HG02885 (cell line): ENCODE results near the gene KCNQ5.
"Not testable (repeated sequence)": the region's sequence is repeated elsewhere in the genome, so short reads cannot be mapped to it uniquely, and the experiment has no call there.

Source experiments
- ATAC-seq: cut with Tn5 transposase; IDR thresholded peaks from one replicate; pipeline ENCODE4 v1.9.1; 2021; ENCODE audit warnings: mild to moderate bottlenecking; ENCODE audit not compliant: unreplicated experiment, poor library complexity

KCNQ5 gene

GRCh38 chr6:72873433-72873832 is 251.6 kb downstream of the KCNQ5 start:
- ATAC-seq, result no peak

GRCh38 chr6:72876256-72876655 is 254.4 kb downstream of the KCNQ5 start:
- no peak for ATAC-seq

DNA sequence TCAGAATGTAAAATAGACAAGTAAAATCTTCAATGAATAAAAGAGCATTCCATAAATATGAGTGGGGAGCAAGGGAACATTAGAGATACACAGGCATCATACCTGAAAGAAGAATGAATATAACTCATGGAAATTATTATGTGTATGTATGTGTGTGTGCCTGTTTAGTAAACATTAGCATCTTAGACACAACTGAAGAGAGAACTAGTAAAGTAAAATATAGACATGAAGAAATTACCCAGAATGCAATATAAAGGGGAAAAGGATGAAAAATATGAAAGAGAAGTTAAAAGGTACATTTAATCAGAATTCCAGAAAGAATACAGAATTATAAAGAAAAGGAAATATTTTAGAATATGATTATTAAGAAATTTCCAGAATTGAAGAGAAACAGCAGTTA is 264.3 kb downstream of the KCNQ5 start:
- no peak for ATAC-seq

GRCh38 chr6:72890233-72890632 is 268.4 kb downstream of the KCNQ5 start:
- no peak for ATAC-seq

DNA sequence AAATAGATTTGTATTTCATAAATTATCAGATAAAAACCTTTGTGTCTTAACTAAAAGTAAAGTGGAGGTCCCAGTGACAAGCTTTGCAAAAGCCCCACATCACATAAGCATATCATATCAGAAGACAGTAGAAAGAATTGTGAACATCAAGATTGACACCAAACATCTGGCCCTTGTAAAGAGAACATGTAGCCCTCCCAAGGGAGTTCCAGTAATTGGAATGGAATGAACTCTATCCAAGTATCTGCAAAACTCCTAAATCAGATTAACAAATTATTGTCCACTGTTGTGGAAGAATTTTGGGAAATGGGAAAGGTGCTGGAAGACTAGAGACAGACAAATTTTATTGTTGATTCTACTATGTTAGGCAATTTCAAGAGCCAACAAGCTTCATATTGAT is 268.8 kb downstream of the KCNQ5 start:
- no peak for ATAC-seq

GRCh38 chr6:72892901-72893300 is 271.0 kb downstream of the KCNQ5 start:
- ATAC-seq, result no peak

DNA sequence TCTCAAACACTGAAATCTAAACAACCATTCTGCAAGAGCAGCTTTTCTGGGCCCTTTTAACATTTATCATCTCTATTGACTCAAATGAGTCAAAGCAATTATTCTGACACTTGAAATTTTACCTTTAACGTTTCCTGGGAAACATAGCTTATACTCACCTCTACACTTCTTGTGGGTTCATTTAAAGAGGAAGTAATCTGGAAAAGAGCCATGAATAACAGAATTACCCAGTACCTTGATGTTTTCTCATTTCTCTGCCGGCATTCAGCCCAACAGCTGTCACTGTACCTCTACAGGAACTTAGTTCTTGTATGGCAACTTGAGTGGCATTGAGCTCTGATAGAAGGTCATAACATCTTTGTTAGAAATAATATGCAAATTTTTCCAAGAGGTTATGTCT is 272.2 kb downstream of the KCNQ5 start:
- no peak for ATAC-seq

DNA sequence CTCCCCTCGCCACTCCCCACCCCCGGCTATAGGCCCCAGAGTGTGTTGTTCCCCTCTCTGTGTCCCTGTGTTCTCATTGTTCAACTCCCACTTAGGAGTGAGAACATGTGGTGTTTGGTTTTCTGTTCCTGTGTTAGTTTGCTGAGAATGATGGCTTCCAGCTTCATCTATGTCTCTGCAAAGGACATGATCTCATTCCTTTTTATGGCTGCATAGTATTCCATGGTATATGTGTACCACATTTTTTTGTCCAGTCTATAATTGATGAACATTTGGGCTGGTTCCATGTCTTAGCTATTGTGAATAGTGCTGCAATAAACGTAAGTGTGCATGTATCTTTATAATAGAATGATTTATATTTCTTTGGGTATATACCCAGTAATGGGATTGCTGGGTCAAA is 276.4 kb downstream of the KCNQ5 start:
- not testable (repeated sequence) for ATAC-seq

DNA sequence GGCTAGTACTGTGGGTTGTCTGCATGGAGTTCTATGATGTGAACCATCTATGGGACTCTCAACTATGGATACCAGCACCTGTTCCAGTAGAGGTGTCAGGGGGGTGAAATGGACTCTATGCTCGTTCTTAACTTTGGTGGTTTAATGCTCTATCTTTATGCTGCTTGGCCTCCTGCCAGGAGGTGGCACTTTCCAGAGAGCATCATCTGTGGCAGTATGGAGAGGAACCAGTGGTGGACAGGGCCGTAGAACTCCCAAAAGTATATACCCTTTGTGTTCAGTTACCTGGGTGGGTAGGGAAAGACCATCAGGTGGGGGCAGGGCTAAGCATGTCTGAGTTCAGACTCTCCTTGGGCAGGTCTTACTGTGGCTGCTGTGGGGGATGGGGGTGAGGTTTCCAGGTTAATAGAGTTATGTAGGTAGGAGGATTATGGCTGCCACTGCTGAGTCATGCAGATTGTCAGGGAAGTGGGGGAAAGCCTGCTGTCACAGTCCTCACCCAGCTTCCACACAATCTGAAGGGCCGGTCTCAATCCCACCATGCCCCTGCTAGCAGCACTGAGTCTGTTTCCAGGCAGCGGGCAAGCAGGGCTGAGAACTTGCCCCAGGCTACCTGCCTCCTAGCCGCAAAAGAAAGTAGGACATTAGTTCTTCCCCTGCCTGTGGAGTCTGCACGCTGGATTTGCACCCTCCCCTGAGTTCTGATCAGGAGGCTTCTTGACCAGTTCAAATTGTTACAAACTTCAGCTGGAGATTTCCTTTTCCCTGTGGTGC is 284.0 kb downstream of the KCNQ5 start:
- ATAC-seq, result no peak

- no peak for ATAC-seq
Measured at GRCh38 chr6:72911463-72912155, 289.7 kb downstream of the KCNQ5 start.

- no peak for ATAC-seq
Measured at GRCh38 chr6:72913797-72914196, 291.9 kb downstream of the KCNQ5 start.

DNA sequence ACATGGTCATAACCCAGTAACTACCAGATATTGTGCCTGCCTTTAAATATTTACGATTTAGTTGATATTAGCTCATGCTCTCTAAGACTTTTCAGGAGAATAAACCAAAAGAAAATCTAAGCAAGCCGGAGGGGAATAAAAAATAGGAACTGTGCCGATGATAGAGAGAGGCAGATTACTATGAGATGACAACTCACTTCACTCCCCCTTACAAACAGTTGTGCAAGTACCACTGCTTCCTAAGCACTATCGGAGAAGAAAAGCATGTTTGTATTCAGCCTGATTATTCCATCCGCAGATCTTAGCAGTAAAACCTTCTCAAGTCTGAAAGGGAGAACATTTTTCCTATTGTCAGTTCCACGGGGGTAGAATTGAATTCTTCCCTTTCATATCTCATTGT is 294.4 kb downstream of the KCNQ5 start:
- ATAC-seq, result no peak

DNA sequence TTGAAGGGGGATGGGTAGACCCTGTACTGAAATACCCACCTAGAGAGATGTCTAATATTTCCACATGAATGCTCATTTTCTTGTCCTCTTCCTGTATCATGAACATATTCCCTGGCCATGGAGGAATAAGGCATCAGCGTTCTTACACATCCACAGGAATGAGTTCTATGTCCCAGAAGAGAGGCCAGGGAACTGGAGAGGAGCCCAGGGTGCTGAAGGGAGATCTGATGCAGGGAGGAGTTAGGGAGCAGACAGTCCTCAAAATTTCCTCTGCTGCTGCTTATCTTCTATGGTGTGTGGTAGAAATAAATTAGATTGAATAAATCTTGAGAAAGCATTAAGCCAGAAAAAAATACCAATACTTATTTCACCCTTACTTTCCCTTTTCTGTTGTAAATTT is 295.0 kb downstream of the KCNQ5 start:
- no peak for ATAC-seq

GRCh38 chr6:72922401-72922800 is 300.5 kb downstream of the KCNQ5 start:
- ATAC-seq, result no peak

DNA sequence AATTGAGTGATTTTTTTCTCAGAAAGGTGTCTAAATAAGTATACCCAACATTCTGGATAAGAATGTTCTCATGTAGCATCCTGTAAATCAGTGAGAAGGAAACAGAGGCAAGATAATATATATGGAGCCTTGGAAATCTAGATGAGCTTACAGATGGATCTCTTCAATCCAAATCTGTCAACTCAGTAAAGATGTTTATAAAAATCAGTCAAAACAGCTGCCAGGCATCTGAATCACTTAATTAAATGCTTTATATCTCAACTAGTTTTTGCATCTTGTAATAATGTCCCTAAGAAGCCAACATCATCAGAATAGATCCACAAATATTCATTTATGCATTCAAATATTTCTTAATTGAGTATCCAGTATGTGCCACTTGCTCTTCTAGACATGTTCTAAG is 303.3 kb downstream of the KCNQ5 start:
- ATAC-seq, result no peak

DNA sequence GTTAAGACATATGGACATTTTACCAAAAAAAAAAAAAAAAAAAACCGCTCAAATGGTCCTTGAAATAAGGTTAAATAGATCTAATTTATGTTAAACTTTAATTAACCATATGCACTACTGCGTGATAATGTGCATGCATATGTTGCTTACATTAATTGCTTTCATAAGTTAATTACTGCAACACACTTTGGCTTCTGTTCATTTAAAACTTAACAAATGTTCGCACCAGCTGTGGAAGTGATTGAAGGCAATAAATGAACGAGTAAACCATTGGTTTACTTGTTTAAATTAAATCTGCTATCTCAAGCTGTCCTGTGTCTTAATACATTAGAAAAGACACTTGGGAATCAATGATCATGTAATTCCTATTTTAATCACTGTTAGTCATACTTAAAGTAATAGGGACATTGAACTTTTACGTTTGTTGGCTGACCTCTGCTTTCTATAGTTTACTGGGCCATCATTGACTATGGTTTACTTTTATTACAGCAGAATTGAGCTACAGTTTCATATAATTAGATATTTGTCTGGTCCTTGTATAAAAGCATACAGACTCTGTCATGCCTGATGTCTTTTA is 308.8 kb downstream of the KCNQ5 start:
- no peak for ATAC-seq

- no peak for ATAC-seq
Measured at GRCh38 chr6:72931325-72931887, 309.5 kb downstream of the KCNQ5 start.

DNA sequence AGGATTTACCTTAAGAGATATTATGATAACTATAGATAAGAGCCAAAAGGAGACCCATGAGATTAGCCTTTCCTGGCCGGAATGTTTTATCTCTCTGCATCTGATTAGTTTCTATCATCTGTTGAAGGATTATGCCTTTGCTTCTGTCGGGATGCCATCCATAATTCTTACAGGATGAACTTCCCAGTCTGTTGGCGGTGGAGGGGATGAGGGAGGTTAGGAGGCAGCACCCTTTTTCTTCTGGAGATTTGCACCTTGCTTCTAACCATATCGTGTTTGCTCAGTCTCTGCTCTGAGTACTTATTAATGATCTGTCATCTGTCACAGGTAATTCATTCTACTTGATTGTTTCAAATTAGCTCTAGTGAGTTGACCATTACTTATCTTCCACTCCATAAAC is 311.4 kb downstream of the KCNQ5 start:
- ATAC-seq, result no peak

- ATAC-seq, result no peak
Measured at GRCh38 chr6:72936766-72937559, 315.1 kb downstream of the KCNQ5 start.

DNA sequence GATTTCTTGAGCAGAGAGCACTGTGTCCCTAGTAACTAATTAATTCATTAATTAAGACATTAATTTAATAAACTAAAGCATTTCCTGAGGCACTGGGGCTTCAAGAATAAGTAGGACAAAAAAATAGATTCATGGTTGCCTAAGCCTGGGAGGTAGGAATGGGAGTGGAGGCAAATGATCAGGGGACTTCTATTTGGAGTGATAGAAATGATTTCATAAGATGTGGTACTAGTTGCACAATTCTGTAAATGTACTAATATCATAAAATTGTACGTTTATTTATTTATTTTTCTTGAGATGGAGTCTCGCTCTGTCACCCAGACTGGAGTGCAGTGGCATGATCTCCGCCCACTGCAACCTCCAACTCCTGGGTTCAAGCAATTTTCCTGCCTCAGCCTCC is 316.2 kb downstream of the KCNQ5 start:
- ATAC-seq, result no peak

DNA sequence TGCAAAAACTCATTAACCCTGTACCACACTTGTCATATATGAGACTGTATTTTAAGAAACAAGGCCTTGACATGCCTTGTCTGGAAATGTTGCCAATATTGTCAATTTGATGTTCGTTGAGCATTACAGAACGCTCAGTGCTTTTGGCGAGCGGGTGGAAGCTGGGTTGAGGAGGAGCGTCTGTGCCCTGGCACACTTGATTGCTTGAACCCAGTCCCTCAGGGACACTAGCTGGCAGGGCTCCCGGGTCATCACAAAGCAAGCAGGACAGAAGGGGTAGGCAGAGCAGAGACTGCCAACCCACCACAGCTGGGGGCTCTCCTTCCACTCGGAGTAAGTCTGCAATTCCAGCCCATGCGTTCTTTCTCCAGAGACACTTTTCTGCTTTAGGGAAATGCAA is 317.1 kb downstream of the KCNQ5 start:
- no peak for ATAC-seq
